KMS-11 (cell line): Measurements from ENCODE around the gene MED15.

Experiments
- H2AFZ ChIP-seq: fragments of 200-600 bp; sonication (generic); 2 replicates; pipeline ENCODE4 v1.6.1; 2016; ENCODE audit warnings: antibody characterized with exemption, mixed run types, low read depth
- H3K27ac ChIP-seq: fragments of 200-600 bp; sonication (generic); 2 replicates; pipeline ENCODE4 v1.6.1; 2016; ENCODE audit warnings: mild to moderate bottlenecking, mixed run types
- H3K27me3 ChIP-seq: fragments of 200-600 bp; sonication (generic); 2 replicates; pipeline ENCODE4 v1.6.1; 2017; ENCODE audit warnings: mild to moderate bottlenecking, low read depth, mixed run types, moderate library complexity; ENCODE audit not compliant: insufficient read depth
- H3K36me3 ChIP-seq: fragments of 200-600 bp; sonication (generic); 2 replicates; pipeline ENCODE4 v1.6.1; 2017; ENCODE audit warnings: mild to moderate bottlenecking, mixed run types; ENCODE audit not compliant: insufficient read depth
- H3K4me1 ChIP-seq: fragments of 200-600 bp; sonication (generic); 2 replicates; pipeline ENCODE4 v1.6.1; 2016; ENCODE audit warnings: mild to moderate bottlenecking, low read depth, mixed run types; ENCODE audit not compliant: poor library complexity, severe bottlenecking
- H3K4me2 ChIP-seq: fragments of 200-600 bp; sonication (generic); 2 replicates; pipeline ENCODE4 v1.7.0; 2016; ENCODE audit warnings: mild to moderate bottlenecking, mixed run types
- H3K4me3 ChIP-seq: fragments of 200-600 bp; sonication (generic); IDR thresholded peaks from 2 replicates; pipeline ENCODE4 v1.6.1; 2017; ENCODE audit warnings: low read depth, low read length, mixed read lengths; ENCODE audit not compliant: insufficient read depth
- H3K79me2 ChIP-seq: fragments of 200-600 bp; sonication (generic); 2 replicates; pipeline ENCODE4 v1.6.1; 2016; ENCODE audit warnings: low read depth, mixed run types; ENCODE audit not compliant: insufficient read depth
- H3K9ac ChIP-seq: fragments of 200-600 bp; sonication (generic); 2 replicates; pipeline ENCODE4 v1.6.1; 2016; ENCODE audit warnings: mild to moderate bottlenecking, mixed run types
- H4K20me1 ChIP-seq: fragments of 200-600 bp; sonication (generic); 2 replicates; pipeline ENCODE4 v1.6.1; 2016; ENCODE audit warnings: mild to moderate bottlenecking, mixed run types; ENCODE audit not compliant: insufficient read depth
- TF ChIP-seq, protein P1 (sequence below): fragments of 200-600 bp; sonication (generic); conservative IDR thresholded peaks from 2 replicates; pipeline ENCODE4 v1.6.1; 2017; ENCODE audit warnings: low read depth, mild to moderate bottlenecking, antibody characterized with exemption, low read length, moderate library complexity, mixed read lengths

Gene MED15

DNA sequence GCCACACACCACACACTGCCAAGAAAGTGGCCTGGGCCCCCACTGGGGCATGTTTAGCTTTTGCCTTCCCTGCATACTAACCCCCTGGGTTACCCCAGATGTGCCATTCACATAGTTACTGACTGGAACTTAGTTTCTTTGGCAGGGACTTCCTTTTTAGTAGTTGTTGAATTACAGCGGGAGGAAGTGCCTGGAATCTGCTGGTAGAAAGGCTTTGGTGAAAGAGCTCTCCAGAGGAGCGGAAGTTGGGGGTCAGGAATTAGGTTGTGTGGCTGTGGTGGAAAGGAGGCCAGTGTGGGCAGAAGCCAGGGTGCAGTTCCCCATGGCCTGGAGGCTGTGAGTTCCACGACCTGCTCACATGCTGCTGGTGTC is 69.0 kb downstream of the MED15 start:
- TF ChIP-seq, protein P1, sequence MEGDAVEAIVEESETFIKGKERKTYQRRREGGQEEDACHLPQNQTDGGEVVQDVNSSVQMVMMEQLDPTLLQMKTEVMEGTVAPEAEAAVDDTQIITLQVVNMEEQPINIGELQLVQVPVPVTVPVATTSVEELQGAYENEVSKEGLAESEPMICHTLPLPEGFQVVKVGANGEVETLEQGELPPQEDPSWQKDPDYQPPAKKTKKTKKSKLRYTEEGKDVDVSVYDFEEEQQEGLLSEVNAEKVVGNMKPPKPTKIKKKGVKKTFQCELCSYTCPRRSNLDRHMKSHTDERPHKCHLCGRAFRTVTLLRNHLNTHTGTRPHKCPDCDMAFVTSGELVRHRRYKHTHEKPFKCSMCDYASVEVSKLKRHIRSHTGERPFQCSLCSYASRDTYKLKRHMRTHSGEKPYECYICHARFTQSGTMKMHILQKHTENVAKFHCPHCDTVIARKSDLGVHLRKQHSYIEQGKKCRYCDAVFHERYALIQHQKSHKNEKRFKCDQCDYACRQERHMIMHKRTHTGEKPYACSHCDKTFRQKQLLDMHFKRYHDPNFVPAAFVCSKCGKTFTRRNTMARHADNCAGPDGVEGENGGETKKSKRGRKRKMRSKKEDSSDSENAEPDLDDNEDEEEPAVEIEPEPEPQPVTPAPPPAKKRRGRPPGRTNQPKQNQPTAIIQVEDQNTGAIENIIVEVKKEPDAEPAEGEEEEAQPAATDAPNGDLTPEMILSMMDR, result no peak
- peaks cover 14% of the 10 kb centered on the region for H3K4me1 ChIP-seq
- H4K20me1 ChIP-seq, result no peaks in the 10 kb centered on the region
- no peak overlapping the region for H3K4me2 ChIP-seq
- H2AFZ ChIP-seq, result no peak overlapping the region
- H3K9ac ChIP-seq, result no peak overlapping the region
- H3K79me2 ChIP-seq, result no peaks in the 10 kb centered on the region
- H3K27me3 ChIP-seq, result no peaks in the 10 kb centered on the region
- no peak overlapping the region for H3K4me3 ChIP-seq
- no peak overlapping the region for H3K27ac ChIP-seq
- H3K36me3 ChIP-seq, result no peaks in the 10 kb centered on the region

DNA sequence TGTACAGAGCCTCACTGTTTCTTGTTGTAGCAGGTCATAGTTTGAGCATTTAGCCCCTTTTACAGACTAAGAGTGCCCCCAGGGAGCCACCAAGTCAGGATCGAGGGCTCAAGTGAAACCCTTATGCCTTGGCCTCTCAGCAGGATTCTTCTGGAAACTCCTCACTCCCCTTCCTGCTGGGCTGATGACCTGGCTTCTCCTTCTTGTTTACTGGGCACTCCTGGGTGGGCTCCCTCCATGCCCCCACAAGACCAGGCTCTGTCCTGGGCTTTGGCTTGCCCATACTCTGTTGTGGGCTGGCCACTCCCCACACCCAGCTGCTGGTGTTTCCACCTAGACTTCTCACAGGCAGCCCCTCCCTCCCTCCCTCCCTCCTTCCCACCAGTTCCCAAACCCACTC is 69.6 kb downstream of the MED15 start:
- peaks cover 7% of the 10 kb centered on the region for H3K4me1 ChIP-seq
- H3K27me3 ChIP-seq, result no peaks in the 10 kb centered on the region
- H4K20me1 ChIP-seq, result no peaks in the 10 kb centered on the region
- no peak overlapping the region for H2AFZ ChIP-seq
- TF ChIP-seq, protein P1, result no peak
- no peak overlapping the region for H3K4me2 ChIP-seq
- H3K36me3 ChIP-seq, result no peaks in the 10 kb centered on the region
- H3K27ac ChIP-seq, result no peak overlapping the region
- no peak overlapping the region for H3K4me3 ChIP-seq
- H3K79me2 ChIP-seq, result no peaks in the 10 kb centered on the region
- H3K9ac ChIP-seq, result no peak overlapping the region

DNA sequence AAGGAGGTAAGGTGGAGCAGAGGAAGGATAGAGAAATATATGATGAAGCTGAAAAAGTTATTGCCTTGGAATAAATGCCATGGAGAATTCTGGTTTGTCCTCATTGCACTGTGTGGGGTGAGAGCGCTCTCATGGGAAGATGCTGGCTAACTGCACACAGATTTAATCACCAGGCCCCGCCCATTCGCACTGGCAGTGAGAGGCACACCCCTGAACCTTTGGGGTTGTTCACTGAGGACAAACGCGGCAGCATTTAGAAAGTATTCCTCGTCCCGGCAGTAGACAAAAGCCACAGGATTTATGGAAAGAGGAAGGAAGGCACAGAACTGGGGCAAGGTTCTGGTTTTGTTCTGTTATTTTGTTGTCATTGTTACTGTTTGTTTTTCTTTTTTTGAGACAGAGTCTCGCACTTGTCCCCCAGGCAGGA is 70.2 kb downstream of the MED15 start:
- no peaks in the 10 kb centered on the region for H3K27me3 ChIP-seq
- H3K4me3 ChIP-seq, result no peak overlapping the region
- no peaks in the 10 kb centered on the region for H4K20me1 ChIP-seq
- H2AFZ ChIP-seq, result no peak overlapping the region
- no peaks in the 10 kb centered on the region for H3K79me2 ChIP-seq
- H3K4me1 ChIP-seq, result peaks cover 2% of the 10 kb centered on the region
- no peak overlapping the region for H3K4me2 ChIP-seq
- no peaks in the 10 kb centered on the region for H3K36me3 ChIP-seq
- no peak overlapping the region for H3K9ac ChIP-seq
- TF ChIP-seq, protein P1, result no peak
- H3K27ac ChIP-seq, result no peak overlapping the region

DNA sequence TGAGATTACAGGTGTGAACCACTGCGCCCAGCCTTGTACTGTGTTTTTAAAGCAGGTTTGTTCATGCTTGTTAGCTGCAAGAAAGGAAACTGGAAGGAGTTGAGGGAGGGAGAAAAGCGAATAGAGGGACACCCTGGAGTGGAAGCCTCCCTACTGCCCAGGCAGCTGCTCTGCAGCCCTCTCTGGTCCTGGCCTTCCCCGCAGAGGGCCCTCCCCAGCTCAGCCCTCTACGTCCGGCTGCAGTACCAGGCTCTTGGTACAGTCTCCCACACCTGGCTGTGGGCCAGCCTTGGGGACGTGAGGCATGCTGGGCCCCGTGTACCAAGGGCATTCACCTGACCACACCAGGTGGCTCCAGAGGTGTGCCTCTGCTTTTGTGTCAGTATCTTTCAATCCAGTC is 70.8 kb downstream of the MED15 start:
- H3K4me1 ChIP-seq, result no peaks in the 10 kb centered on the region
- no peaks in the 10 kb centered on the region for H4K20me1 ChIP-seq
- no peaks in the 10 kb centered on the region for H3K79me2 ChIP-seq
- no peak overlapping the region for H3K4me2 ChIP-seq
- H3K27me3 ChIP-seq, result no peaks in the 10 kb centered on the region
- no peak overlapping the region for H3K4me3 ChIP-seq
- no peak overlapping the region for H3K9ac ChIP-seq
- no peak overlapping the region for H2AFZ ChIP-seq
- H3K27ac ChIP-seq, result no peak overlapping the region
- H3K36me3 ChIP-seq, result no peaks in the 10 kb centered on the region
- TF ChIP-seq, protein P1, result no peak
